Retinal pigment epithelial cell (primary cell): Measurements from ENCODE around the gene VWF.
A peak's percentile ranks its signal among the peaks of the same experiment; 100 is the strongest.

Experiments
- DNase-seq: peaks from one replicate; pipeline ENCODE4 v3.0.0-alpha.2; 2010; ENCODE audit warnings: low read depth
- H3K4me3 ChIP-seq: 2 replicates; pipeline ENCODE4 v1.5.1; 2011; ENCODE audit warnings: mild to moderate bottlenecking, low read length, control low read depth, moderate library complexity
- CTCF ChIP-seq: conservative IDR thresholded peaks from 2 replicates; pipeline ENCODE4 v1.5.1; 2011; ENCODE audit warnings: low read depth, low read length, control low read depth, inconsistent platforms

The VWF gene

GRCh38 chr12:6062757-6063735 lies 61.4 kb downstream of the VWF start:
- peak; percentile 99 for TF ChIP-seq CTCF
- H3K4me3 ChIP-seq, result no peak overlapping the region
- no peak for DNase-seq

GRCh38 chr12:6062395-6062756 lies 62.1 kb downstream of the VWF start:
- DNase-seq, result no peak
- H3K4me3 ChIP-seq, result no peak overlapping the region
- no peak for TF ChIP-seq CTCF

DNA sequence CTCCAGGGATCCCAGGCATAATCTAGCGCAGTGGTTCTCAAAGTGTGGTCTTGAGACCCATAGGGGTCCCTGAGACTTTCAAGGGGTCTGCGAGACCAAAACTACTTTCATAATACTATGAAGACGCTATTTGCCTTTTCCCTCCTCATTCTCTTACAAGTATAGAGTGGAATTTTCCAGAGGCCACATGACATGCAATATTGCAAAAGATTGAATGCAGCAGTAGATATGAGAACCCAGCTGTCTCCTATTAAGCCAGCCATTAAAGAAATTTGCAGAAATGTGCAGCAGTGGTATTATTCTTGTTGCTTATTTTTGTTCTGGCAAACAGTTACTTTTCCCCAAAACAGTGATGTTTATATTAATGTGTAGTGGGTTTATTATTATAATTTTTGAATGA lies 62.8 kb downstream of the VWF start:
- no peak for DNase-seq
- H3K4me3 ChIP-seq, result no peak overlapping the region
- TF ChIP-seq CTCF, result no peak

GRCh38 chr12:6059860-6060565 lies 64.5 kb downstream of the VWF start:
- H3K4me3 ChIP-seq, result no peak overlapping the region
- DNase-seq, result no peak

DNA sequence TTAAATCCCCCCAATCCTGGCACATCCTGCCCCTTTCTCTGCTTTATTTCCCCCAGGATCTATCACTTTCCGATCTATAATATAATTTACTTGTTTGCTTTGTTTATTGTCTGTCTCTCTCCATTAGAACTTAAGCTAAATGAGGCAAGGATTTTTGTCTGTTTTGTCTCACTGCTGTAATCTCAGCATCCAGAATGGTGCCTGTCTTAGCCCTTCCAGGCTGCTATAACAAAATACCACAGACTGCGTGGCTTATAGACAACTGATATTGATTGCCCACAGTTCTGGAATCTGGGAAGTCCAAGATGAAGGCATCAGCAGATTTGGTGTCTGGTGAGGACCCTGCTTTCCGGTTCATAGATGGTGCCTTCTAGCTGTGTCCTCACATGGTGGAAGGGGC lies 65.2 kb downstream of the VWF start:
- DNase-seq, result no peak
- no peak overlapping the region for H3K4me3 ChIP-seq
- TF ChIP-seq CTCF, result no peak

More at GRCh38 chr12:6059860-6060565, 64.5 kb downstream of the VWF start:
- TF ChIP-seq CTCF, result no peak

GRCh38 chr12:6058481-6059161 lies 65.8 kb downstream of the VWF start:
- no peak for DNase-seq
- TF ChIP-seq CTCF, result no peak
- H3K4me3 ChIP-seq, result no peak overlapping the region
